Amygdala (tissue), 56 donors: ENCODE results near the gene RSPH1.
A peak's percentile ranks its signal among the peaks of the same experiment; 100 is the strongest.

Experiments
- DNase-seq, 56 donors: peaks; one replicate each; lab custom pipeline; 2025; lab: John Stamatoyannopoulos, UW

The RSPH1 gene

GRCh38 chr21:42468491-42469131 is 27.4 kb downstream of the RSPH1 start:
- DNase-seq = peak in 4 of 56 donors; percentile 11 to 25 (median 14)

- DNase-seq = peak in 2 of 56 donors; percentile 9 to 13
These were observed 28.7 kb downstream of the RSPH1 start for GRCh38 chr21:42467140-42467983.

GRCh38 chr21:42466700-42467099 is 29.3 kb downstream of the RSPH1 start:
- DNase-seq = no peak

- no peak for DNase-seq
These were observed 30.3 kb downstream of the RSPH1 start for GRCh38 chr21:42465803-42466127.

GRCh38 chr21:42465008-42465802 is 30.8 kb downstream of the RSPH1 start:
- DNase-seq = no peak

GRCh38 chr21:42463861-42464515 is 32.0 kb downstream of the RSPH1 start:
- peak in 19 of 56 donors; percentile 5 to 75 (median 20) for DNase-seq

- DNase-seq = no peak
These were observed 33.8 kb downstream of the RSPH1 start for GRCh38 chr21:42461881-42462877.

- no peak for DNase-seq
These were observed 34.9 kb downstream of the RSPH1 start for GRCh38 chr21:42461185-42461520.

- DNase-seq = no peak
These were observed 35.4 kb downstream of the RSPH1 start for GRCh38 chr21:42460391-42461184.

GRCh38 chr21:42459546-42460215 is 36.3 kb downstream of the RSPH1 start:
- DNase-seq = no peak

GRCh38 chr21:42459082-42459460 is 37.0 kb downstream of the RSPH1 start:
- no peak for DNase-seq

- peak in 1 of 56 donors; percentile 9 for DNase-seq
These were observed 39.6 kb downstream of the RSPH1 start for GRCh38 chr21:42456457-42456856.

- DNase-seq = no peak
These were observed 40.1 kb downstream of the RSPH1 start for GRCh38 chr21:42455754-42456440.

GRCh38 chr21:42455196-42455595 is 40.8 kb downstream of the RSPH1 start:
- DNase-seq = no peak

GRCh38 chr21:42454786-42455185 is 41.2 kb downstream of the RSPH1 start:
- no peak for DNase-seq

GRCh38 chr21:42453986-42454570 is 41.9 kb downstream of the RSPH1 start:
- no peak for DNase-seq
